ENCODE results near the gene TTC33.

GRCh38 chr5:40489421-40489820 is 266.3 kb downstream of the TTC33 start:
- TF ChIP-seq HNF4A (CRISPR knock-in tag; IDR thresholded peaks at IDR 0.05) (no peak), CEBPB (IDR thresholded peaks at IDR 0.05; ENCODE audit: borderline replicate concordance, low read depth, low read length) (no peak), ZNF292 (CRISPR knock-in tag; IDR thresholded peaks at IDR 0.05; ENCODE audit: borderline replicate concordance, low read depth) (no peak), ZNF768 (CRISPR knock-in tag; IDR thresholded peaks at IDR 0.05) (no peak), ZNF274 (CRISPR knock-in tag; IDR thresholded peaks at IDR 0.05) (no peak), PLSCR1 (CRISPR knock-in tag; IDR thresholded peaks at IDR 0.05; ENCODE audit: borderline replicate concordance) (no peak), TEAD2 (CRISPR knock-in tag; IDR thresholded peaks at IDR 0.05) (no peak), CREM (IDR thresholded peaks at IDR 0.05) (no peak), CREM (CRISPR knock-in tag; IDR thresholded peaks at IDR 0.05) (no peak), ZNF558 (CRISPR knock-in tag; IDR thresholded peaks at IDR 0.05; ENCODE audit: borderline replicate concordance) (no peak)
- TF ChIP-seq, protein P1, sequence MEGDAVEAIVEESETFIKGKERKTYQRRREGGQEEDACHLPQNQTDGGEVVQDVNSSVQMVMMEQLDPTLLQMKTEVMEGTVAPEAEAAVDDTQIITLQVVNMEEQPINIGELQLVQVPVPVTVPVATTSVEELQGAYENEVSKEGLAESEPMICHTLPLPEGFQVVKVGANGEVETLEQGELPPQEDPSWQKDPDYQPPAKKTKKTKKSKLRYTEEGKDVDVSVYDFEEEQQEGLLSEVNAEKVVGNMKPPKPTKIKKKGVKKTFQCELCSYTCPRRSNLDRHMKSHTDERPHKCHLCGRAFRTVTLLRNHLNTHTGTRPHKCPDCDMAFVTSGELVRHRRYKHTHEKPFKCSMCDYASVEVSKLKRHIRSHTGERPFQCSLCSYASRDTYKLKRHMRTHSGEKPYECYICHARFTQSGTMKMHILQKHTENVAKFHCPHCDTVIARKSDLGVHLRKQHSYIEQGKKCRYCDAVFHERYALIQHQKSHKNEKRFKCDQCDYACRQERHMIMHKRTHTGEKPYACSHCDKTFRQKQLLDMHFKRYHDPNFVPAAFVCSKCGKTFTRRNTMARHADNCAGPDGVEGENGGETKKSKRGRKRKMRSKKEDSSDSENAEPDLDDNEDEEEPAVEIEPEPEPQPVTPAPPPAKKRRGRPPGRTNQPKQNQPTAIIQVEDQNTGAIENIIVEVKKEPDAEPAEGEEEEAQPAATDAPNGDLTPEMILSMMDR (CRISPR knock-in tag; IDR thresholded peaks at IDR 0.05) = no peak
